NCI-H2196 (cell line): Measurements from ENCODE around the gene IFI27.

ENCODE experiments used
- DNase-seq: peaks from one replicate; lab custom pipeline; 2025; ENCODE audit not compliant: unreplicated experiment; lab: John Stamatoyannopoulos, UW

Gene IFI27

DNA sequence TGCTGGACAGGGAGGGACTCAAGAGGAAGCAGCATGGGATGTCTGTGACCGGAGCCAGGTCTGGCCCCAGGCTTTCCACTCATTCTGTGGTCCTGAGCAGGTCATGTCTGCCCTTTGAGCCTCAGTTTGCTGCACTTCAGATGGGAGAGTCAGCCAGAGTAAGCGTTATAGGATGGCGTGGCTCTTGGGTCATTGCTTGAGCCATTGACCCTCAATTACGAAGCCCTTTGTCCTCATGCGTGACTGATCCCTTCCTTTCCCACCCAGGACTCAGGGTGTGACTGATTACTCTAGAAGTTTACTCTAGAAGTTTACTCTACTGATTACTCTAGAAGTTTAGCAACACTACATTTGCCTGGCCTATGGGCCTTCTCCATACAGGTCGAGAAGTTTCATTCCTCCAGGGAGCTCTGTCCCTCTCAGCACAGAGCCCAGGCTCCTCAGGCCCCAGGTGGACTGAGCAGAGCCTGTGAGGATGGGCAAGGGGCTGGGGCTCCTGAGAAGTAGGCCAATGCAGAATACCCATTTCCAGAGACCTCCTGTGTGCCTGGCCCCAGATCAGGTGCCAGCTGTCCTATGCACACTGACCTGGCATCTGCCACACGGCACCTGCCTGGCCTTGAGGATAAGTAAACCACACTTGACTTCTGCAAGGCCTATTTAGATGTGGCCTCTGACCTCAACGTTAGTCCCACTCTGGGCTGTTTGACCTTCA lies 7.6 kb upstream of the IFI27 start:
- no peak for DNase-seq

DNA sequence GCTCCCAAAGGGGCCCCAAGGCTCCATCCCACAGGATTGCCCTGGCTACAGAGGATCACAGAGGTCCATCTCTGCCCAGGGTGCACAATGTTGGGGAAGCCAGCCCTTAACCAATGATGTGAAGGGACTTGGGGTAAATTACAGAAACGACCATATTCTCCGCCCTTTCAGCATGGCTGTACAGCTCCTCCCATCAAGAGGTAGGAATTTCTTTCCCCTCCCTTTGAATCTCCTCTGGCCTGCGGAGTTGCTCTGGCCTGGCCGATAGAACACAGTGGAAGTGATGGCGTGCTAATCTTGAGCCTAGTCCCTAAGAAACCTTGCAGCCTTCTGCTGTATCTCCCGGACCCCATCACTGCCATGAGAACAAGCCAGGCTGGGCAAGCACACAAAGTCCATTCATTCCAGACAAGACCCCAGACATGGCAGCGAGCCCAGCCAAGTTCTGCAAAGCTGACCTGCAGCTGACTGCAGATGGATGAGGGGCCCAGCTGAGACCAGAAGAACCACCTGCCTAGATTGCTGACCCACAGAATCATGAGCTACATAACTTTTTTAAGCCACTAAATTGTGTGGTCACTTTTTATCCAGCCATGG lies 6.9 kb upstream of the IFI27 start:
- no peak for DNase-seq

DNA sequence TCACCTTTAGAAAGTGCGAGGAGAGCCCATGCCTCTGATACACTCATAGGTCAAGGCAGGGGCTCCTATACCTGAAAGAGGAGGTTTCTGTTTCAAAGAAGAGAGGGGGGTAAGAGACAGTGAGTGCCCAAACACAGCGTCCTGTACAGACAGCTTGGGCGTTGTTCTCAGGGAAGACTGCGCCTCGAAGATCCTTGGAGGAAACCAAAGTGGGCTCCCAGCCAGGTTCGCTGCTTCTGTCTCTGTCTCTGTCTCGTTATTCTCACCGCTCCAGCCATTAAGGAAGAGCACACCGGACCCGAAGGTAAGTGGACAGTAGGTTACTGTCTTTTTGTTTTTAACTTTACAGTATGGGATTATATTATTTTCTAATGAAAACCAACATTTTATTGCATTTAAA lies 5.8 kb upstream of the IFI27 start:
- no peak for DNase-seq

DNA sequence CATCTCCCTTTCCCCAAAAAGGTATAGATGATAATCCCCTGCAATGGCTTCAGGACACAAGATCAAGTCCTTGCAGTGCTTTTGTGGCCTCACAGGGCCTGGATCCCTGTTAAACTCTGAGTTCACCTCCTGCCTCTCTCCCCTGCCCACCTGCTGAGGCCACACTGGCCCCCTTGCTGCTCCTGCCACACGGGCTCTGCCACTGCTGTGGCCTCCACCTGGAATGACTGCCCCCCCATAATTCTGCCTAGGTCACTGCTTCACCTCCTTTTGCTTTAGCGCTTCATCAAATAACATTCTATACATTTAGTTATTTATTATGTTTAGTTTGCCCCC lies 653 bp upstream of the IFI27 start:
- DNase-seq, result no peak

DNA sequence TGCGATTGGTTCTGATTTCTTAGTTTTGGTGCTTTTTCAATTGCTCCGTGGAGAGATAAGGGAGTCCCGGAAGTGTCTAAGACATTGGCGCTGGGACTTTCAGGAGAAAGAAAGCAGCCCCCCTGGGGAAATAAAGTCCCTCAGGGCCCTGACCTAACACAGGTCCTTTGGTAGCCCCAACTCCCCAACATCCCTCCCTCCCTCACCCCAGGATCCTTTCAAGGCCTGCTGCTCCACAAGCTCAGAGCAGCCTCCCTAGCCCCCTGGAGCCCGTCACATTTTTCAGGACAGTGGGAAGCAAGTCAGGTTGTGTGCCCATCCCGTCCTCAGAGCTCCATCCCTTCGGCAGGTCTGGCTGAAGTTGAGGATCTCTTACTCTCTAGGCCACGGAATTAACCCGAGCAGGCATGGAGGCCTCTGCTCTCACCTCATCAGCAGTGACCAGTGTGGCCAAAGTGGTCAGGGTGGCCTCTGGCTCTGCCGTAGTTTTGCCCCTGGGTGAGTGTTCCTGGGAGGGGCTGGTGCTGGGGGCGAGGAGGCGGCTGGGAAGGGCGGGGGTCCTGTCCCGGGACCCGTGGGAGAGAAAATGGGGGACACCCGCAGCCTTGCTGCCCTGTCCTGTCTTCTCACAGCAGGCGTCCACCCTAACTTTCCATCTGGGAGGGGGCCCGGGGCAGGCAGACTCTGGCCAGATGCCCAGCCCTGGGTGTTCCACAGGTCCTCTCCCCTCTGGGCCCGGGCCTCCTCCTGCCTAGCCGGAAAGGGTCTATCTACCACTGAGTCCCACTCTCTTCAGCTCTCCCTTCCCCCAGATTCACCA lies 950 bp downstream of the IFI27 start:
- DNase-seq, result no peak

DNA sequence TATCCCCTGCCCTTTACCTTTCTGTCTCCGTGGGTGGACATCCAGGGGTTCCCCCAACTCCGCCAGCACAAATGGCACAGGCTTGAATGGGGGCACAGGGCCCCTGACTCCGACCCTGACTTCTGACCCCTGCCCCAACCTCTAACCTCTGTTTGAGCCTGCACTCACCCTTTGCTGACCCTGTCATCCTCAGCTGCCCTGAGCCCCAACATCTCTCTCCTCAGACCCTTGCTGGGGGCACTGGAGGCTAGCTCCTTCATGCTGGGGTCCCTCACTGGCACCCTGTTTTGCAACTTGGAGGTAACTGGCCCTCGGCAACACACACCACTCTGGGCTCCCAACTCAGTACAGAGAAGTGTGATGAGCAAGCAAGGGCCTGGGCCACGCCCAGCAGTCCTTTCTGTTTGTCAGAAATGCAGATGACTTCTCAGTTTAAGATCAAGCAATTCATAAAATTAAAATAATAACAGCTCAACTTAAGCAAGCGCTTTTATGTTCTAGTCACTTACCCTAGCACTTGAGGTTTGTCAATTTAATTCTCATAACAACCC lies 2.1 kb downstream of the IFI27 start:
- no peak for DNase-seq

DNA sequence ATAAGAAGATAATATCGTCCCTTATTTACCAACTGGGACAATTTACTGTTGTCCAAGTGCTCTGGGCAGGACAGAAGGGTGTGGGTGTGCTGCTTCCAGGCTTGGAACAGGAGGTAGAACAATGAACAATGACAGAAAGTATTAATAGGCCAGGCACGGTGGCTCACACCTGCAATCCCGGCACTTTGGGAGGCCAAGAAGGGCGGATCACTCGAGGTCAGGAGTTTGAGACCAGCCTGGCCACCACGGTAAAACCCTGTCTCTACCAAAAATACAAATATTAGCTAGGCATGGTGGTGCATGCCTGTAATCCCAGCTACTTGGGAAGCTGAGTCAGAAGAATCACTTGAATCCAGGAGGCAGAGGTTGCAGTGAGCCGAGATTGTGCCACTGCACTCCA lies 2.5 kb downstream of the IFI27 start:
- no peak for DNase-seq

DNA sequence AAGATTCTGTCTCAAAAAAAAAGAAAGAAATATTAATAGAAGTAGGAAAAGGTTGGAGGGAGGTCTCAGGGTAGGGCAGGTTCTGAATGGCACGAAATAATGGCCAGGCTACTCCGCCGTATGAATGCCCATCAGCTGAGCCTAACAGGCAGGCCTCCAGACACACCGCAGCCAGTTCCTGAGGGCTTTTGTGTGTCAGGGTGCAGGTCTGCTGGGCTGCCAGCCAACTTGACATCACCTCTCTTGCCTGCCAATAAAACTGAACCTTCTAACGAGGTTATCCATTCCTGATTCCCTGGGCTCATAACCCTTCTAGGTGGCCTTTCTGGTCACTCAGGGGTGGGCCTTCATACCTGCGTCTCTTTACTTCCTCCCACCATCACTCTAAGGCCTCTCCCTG lies 3.0 kb downstream of the IFI27 start:
- DNase-seq, result peak; percentile 8

DNA sequence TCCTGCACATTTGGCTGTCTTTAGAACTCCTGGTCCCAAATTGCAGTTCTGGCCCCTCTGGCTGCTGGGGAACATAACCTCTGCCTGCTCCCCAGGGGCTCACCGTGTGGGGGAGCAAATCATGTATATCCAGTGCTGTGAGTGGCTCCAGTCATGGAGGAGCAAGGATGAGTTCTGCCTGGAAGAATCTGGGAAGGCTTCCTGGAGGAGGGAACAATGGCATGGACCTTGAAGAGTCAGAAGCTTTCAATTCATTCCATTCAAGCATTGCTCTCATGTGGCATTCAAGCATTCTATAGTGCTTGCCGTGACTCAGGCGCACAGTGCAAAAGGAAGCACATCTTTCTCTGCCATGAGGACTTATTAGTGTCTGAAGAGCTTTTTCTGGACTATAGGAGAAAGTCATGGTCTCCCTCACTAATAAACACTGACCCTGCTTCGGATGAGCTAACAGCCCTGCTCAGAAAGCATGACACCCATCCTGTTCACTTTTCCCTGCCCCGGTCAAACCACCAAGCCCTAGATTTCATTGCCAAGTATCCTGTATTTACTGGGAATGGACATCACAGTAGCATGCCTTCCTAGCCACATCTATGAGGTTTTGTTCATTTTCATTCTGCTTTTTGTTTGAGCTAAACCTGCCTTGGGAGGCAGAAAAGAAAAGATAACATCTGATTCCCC lies 3.5 kb downstream of the IFI27 start:
- no peak for DNase-seq

DNA sequence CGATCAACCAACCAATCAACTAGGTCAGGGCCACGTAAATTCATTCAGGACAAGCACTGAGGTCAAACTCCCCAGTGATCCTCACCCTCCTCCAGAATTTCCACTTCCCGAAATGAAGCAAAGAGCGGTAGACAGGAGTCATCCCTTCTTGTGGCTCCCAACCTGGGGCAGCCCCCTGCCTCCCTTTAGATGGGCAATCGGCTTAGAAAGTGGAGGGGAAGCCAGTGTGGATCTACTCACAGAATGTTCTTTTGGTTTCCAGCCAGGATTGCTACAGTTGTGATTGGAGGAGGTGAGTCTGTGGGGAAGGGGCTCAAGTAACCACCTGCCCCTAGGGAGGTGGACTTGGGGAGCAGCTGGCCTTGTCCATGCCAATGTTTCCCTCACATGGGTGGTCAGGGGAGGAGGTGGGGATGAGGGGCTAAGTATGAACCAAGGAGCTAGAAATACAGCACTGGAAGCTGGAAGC lies 4.1 kb downstream of the IFI27 start:
- no peak for DNase-seq

DNA sequence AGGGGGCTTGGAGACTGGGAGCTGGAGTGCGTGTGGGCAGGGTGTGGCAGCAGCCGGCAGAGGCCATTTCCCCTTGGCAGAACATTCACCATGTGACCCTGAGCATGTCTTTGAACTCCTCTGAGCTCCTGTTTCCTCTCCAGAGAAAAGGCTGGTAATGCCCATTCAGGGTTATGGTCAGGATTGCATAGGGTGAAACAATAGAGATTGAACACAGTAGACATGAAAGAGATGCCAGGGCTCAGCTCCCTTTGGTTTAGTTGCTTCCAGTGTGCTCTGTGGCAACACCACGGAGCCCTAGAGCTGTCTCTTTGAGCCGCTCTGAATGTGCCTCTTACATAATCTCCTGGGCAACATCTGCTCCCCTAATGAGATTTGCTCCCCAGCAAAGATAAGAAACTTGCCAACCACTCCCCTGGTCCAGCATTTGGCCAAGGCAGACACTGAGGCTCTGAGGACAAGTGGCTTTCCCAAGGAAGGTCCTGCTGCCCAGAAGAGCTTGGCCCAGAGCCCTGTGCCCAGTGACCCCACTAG lies 4.6 kb downstream of the IFI27 start:
- DNase-seq, result no peak

DNA sequence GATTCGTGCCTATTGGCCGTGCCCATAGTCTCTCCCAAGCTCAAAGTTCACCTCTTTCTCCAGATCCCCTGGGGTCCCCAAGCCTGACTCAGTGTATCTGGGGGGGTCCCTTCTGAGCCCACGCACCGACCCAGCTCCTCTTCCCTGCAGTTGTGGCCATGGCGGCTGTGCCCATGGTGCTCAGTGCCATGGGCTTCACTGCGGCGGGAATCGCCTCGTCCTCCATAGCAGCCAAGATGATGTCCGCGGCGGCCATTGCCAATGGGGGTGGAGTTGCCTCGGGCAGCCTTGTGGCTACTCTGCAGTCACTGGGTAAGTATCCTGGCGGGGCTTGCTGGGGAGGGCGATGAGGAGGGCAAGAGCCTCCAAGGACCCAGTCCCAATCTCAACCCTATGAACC lies 5.1 kb downstream of the IFI27 start:
- no peak for DNase-seq

DNA sequence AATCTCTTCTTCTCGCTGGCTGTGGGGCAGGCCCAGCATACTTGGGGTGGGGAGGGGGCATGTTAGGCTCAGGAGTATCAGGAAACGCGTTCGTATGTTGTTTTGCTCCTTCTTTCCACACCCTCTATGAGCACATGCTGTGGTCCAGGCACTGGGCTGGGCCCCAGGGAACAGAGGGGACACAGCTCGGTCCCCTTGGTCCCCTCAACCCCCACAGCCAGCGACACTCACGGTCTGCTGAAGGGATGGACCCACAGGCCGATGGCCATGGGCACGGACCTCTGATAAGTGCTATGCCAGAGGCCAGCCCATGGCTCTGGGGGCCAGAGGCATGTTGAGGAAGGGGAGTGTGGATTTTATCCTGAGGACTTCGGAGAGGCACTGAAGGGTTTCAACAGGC lies 6.2 kb downstream of the IFI27 start:
- no peak for DNase-seq

DNA sequence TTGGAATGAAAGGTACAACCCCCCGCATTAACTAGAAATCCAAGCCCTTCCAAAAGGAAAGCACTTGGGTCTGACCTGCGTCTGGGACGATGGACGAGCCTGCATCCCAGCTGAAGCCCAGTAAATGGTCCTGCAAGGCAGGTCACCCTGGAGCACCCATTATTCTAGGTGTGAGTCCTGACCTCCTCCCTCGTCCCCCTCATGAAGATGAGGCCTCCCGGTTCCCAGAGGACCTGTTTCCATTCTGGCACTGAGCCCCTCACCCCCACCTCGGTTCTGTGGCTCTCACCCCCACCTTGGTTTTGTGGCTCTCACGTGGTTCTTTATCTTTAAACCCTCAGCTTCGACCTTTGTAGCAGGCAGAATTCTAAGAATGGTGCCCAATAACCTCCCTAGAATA lies 7.3 kb downstream of the IFI27 start:
- no peak for DNase-seq

DNA sequence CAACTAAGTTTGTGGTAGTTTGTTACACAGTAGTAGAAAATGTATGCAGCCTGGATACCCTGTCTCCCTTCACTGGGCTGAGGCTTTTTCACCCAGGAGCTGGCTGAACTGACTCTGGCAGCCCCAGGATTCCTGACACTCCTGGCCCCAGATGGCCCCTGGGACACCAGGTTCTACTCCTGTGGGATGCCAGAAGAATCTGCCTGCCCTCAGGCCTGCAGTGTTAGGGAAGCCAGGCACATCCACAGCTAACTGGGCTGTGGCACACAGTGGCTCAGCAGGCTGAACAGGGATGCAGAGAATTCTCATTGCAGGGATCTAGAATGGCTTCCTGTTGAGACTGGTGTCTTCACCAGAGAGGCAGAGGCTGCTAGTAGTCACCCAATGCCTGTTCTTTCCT lies 8.5 kb downstream of the IFI27 start:
- DNase-seq, result no peak

DNA sequence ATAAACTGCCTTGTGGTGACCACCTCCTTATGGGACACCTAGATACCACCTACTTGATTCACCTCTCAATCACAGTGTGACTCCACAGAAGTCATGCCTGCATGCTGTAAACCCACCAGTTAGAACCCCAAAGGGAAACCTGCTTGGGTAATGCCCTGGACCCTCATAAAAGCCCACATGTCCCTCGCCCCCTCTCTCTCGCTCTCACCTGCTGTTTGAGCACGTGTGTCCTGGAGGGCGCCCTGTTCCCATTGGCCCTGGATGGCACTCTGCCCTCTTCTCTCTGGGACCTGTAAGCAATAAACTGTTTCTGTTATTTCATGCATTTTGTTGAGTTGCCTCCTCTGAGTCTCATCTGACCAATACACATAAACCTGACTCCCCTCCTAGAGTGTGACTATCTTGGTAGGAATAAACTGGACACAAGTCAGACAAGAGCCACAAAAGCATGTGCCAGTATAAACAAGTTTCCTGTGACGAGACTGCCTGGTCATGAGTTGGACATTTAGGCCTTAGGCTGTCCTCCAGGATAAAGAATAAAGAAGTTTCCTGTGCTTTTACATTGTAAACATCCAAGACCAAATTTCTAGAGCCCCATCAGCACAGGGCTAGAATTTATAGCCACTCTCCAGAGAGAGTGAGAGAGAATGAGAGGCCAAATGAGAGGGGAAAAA lies 10.3 kb downstream of the IFI27 start:
- DNase-seq, result no peak

DNA sequence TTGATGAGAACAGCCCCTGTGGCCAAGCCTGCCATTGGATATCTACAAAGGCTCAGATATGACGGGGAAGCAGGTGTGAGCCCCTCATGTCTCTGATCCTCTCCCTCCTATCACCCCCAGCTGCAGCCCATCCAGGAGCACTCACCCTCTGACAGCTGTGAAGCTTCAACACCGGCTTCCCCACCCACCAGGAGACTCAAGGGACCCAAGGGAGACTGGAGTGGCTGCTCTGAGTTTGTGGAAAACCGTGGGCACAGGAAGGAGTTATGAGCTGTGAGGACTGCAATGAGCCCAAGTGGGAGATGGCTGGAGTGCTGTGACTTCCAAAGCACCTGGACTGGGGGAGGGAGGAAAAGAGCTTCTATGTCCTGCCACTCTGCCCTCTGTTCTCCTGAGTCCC lies 10.9 kb downstream of the IFI27 start:
- DNase-seq, result no peak

DNA sequence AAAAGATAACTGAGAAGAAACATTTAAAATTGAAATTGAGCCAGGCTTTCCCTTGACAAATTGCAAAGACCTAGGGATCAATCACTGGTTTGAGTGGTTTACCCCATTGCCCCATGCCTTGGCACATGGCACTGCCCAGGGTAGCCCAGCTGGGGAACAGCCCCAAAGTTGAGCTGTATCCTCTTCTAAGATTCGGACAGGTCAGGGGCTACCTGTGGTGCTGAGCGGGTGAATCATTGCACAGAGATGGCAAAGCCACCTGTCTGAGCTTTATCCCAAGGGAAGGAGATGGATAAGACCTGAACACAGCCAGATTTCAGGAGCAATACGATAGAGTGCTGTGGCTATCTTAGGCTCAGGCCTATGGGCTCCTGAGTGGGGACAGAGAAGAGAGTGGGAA lies 11.9 kb downstream of the IFI27 start:
- no peak for DNase-seq

DNA sequence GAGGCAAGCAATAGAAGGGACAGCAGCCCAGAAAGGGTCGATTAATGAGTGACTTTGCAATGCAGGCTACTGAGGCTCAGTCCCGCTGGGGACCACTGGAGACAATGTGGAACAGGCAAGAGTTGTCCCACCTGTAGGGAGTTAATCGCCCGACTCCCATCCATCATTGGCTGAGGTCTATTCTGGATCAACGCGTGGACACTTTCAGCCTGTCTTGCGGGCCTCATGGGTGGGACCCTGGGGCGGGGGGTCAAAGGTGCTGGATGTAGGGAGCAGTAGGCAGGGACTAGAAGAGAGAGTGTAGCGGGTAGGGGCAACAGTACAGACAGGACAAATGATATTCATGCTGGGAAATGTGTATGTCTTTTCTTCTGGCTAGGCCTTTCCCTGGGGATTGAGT lies 12.8 kb downstream of the IFI27 start:
- DNase-seq, result no peak

DNA sequence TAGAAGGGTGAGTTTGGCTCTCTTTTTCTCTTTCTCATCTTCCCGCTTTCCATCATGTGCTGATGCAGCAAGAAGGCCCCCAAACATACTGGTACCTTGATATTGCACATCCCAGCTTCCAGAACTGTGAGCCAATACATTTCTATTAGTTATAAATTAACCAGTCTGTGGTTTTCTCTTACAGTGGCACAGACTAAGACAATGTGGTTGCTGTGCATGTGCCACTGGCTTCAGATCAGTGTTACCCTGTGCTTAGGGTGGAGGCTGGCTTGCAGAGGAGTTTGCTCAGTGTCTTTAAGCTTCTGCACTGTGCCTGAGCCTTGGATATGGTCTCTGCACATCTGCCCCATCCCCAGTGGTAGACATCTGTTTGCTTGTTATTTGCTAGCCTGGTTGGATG lies 13.3 kb downstream of the IFI27 start:
- DNase-seq, result no peak
